GM12801 (cell line): ENCODE results near the gene ETV6.

Source experiments
- CTCF ChIP-seq: IDR thresholded peaks from one replicate; pipeline ENCODE4 v1.5.1; 2011; ENCODE audit warnings: control low read depth; ENCODE audit not compliant: insufficient read length; ENCODE audit errors: extremely low read depth

Gene ETV6

GRCh38 chr12:11727133-11727664 lies 77.7 kb downstream of the ETV6 start:
- TF ChIP-seq CTCF = no peak

- TF ChIP-seq CTCF = no peak
These were observed 78.8 kb downstream of the ETV6 start for GRCh38 chr12:11728154-11728755.

GRCh38 chr12:11729008-11729407 lies 79.5 kb downstream of the ETV6 start:
- TF ChIP-seq CTCF = no peak

- no peak for TF ChIP-seq CTCF
These were observed 80.1 kb downstream of the ETV6 start for GRCh38 chr12:11729439-11730150.

- no peak for TF ChIP-seq CTCF
These were observed 81.0 kb downstream of the ETV6 start for GRCh38 chr12:11730299-11731041.

GRCh38 chr12:11731042-11731357 lies 81.5 kb downstream of the ETV6 start:
- TF ChIP-seq CTCF = no peak

GRCh38 chr12:11731455-11731854 lies 82.0 kb downstream of the ETV6 start:
- TF ChIP-seq CTCF = no peak
